MCF 10A (cell line): Measurements from ENCODE around the gene CASP10. TPM values are rescaled to one million over a fixed set of nuclear protein-coding genes. Genes with fewer than 3 reads are reported as not detected.

Source experiments
- BruUV-seq: library from RNA; stranded (reverse); fragments of 400-500 nt; replicated peaks from 2 replicates; lab custom pipeline; 2021; lab: Mats Ljungman, UMichigan
- CTCF ChIA-PET: fragments of 300-600 bp; sonication (Branson Sonifier 250); formaldehyde crosslinking; extraction: SDS; loops from one replicate; lab custom pipeline; 2021; ENCODE audit warnings: antibody characterized with exemption, inconsistent platforms; lab: Yijun Ruan, JAX
- POLR2A ChIA-PET: fragments of 300-600, 350-650 bp; sonication (Branson Sonifier 250); formaldehyde crosslinking; extraction: SDS; loops from one replicate; lab custom pipeline; 2020; ENCODE audit warnings: antibody characterized with exemption, inconsistent platforms; lab: Yijun Ruan, JAX
- DNase-seq: peaks from one replicate; pipeline ENCODE4 v3.0.0-alpha.2; 2018; ENCODE audit not compliant: unreplicated experiment
- H3K27ac Mint-ChIP-seq: one replicate; pipeline ENCODE4 v1.8.0; 2022; ENCODE audit warnings: mild to moderate bottlenecking, low read depth, mixed read lengths; ENCODE audit not compliant: unreplicated experiment
- H3K27me3 Mint-ChIP-seq: one replicate; pipeline ENCODE4 v1.8.0; 2022; ENCODE audit warnings: mixed read lengths; ENCODE audit not compliant: insufficient read depth, unreplicated experiment
- H3K36me3 Mint-ChIP-seq: one replicate; pipeline ENCODE4 v1.8.0; 2022; ENCODE audit warnings: mild to moderate bottlenecking, moderate library complexity, mixed read lengths; ENCODE audit not compliant: insufficient read depth, unreplicated experiment
- H3K4me1 Mint-ChIP-seq: one replicate; pipeline ENCODE4 v1.8.0; 2022; ENCODE audit warnings: mixed read lengths; ENCODE audit not compliant: insufficient read depth, unreplicated experiment
- H3K4me3 Mint-ChIP-seq: one replicate; pipeline ENCODE4 v1.8.0; 2022; ENCODE audit warnings: mild to moderate bottlenecking, moderate library complexity, mixed read lengths; ENCODE audit not compliant: unreplicated experiment
- H3K9me3 Mint-ChIP-seq: one replicate; pipeline ENCODE4 v1.8.0; 2022; ENCODE audit warnings: mixed read lengths; ENCODE audit not compliant: unreplicated experiment
- CTCF ChIP-seq: fragments of 200-600 bp; IDR thresholded peaks from one replicate; pipeline ENCODE4 v1.8.0; 2022; ENCODE audit warnings: antibody characterized with exemption, mild to moderate bottlenecking; ENCODE audit not compliant: unreplicated experiment
- intact Hi-C: fragments of 100-400 bp; cut with micrococcal nuclease; formaldehyde crosslinking; loops from 2 replicates; pipeline ENCODE4 v1.14.1; 2022
- total RNA-seq: library from RNA; stranded (reverse); gene quantifications from 2 replicates; pipeline ENCODE4 v1.2.3, GENCODE V29; 2022

The CASP10 gene
- total RNA-seq, 1 experiment from 2014 or later: 0.19 TPM

GRCh38 chr2:201261906-201262305 lies 79.0 kb downstream of the CASP10 start:
- Mint-ChIP-seq H3K36me3 (peaks cover 11% of the 10 kb centered on the region), H3K4me3 (peak overlapping the region; percentile 13), H3K4me1 (peaks cover 30% of the 10 kb centered on the region), H3K9me3 (no peaks in the 10 kb centered on the region), H3K27ac (no peak overlapping the region), H3K27me3 (no peaks in the 10 kb centered on the region)
- intact Hi-C loops: no loop called here
- CTCF ChIA-PET: interaction anchor here (1.1 to 1.5 kb wide), 2 partner anchors 30 to 99 kb away, joined by 3 to 5 read pairs; no protein-coding TSS in a partner anchor
- no TSS peak for BruUV-seq
- DNase-seq: no peak
- no peak for TF ChIP-seq CTCF
- POLR2A ChIA-PET: interaction anchor here (1.0 to 2.8 kb wide), 3 partner anchors 9 to 28 kb away, joined by 3 to 7 read pairs (median 6); no protein-coding TSS in a partner anchor

- peaks cover 30% of the 10 kb centered on the region for H3K4me1 Mint-ChIP-seq
- TF ChIP-seq CTCF: no peak
- CTCF ChIA-PET: no interaction called here
- no peak for DNase-seq
- intact Hi-C loops: no loop called here
- H3K4me3 Mint-ChIP-seq: no peak overlapping the region
- POLR2A ChIA-PET: interaction anchor here (1.3 kb wide), 1 partner anchor 29 kb away, joined by 3 read pairs; no protein-coding TSS in a partner anchor
- no TSS peak for BruUV-seq
- no peak overlapping the region for H3K27ac Mint-ChIP-seq
- H3K27me3 Mint-ChIP-seq: no peaks in the 10 kb centered on the region
- H3K36me3 Mint-ChIP-seq: peaks cover 17% of the 10 kb centered on the region
- no peaks in the 10 kb centered on the region for H3K9me3 Mint-ChIP-seq
These were observed 79.8 kb downstream of the CASP10 start for GRCh38 chr2:201262718-201263117.

- CTCF ChIA-PET: no interaction called here
- no peak for TF ChIP-seq CTCF
- BruUV-seq: no TSS peak
- POLR2A ChIA-PET: interaction anchor here (0.6 kb wide), 1 partner anchor 379 kb away, joined by 3 read pairs; no protein-coding TSS in a partner anchor
- no peak for DNase-seq
- intact Hi-C loops: no loop called here
- no peak overlapping the region for H3K27ac Mint-ChIP-seq
- no peaks in the 10 kb centered on the region for H3K27me3 Mint-ChIP-seq
- no peak overlapping the region for H3K4me3 Mint-ChIP-seq
- peaks cover 30% of the 10 kb centered on the region for H3K4me1 Mint-ChIP-seq
- peaks cover 22% of the 10 kb centered on the region for H3K36me3 Mint-ChIP-seq
- H3K9me3 Mint-ChIP-seq: no peaks in the 10 kb centered on the region
These were observed 80.8 kb downstream of the CASP10 start for GRCh38 chr2:201263779-201264178.

- Mint-ChIP-seq H3K4me1 (peaks cover 30% of the 10 kb centered on the region), H3K4me3 (no peak overlapping the region), H3K27me3 (no peaks in the 10 kb centered on the region), H3K27ac (no peak overlapping the region), H3K9me3 (no peaks in the 10 kb centered on the region), H3K36me3 (peaks cover 30% of the 10 kb centered on the region)
- no TSS peak for BruUV-seq
- DNase-seq: no peak
- no peak for TF ChIP-seq CTCF
- POLR2A ChIA-PET: interaction anchor here (0.6 to 0.7 kb wide), 2 partner anchors 187 to 378 kb away, joined by 3 read pairs; partner anchors contain the start of genes STRADB and TRAK2
- CTCF ChIA-PET: interaction anchor here (0.6 to 1.5 kb wide), 5 partner anchors 15 to 186 kb away, joined by 3 to 7 read pairs (median 6); no protein-coding TSS in a partner anchor
- intact Hi-C loops: no loop called here
These were observed 81.7 kb downstream of the CASP10 start for GRCh38 chr2:201264472-201265173.
